ENCODE data around the gene CXCL5.

CXCL5 gene

GRCh38 chr4:74032064-74032463, 33.6 kb upstream of the CXCL5 start:
- H3K27ac ChIP-seq, result no peak overlapping the region
- no peak for TF ChIP-seq CTCF (conservative IDR thresholded peaks at IDR 0.05; ENCODE audit: low read depth)
- DNase-seq (ENCODE audit: low spot score), result no peak
- CTCF ChIA-PET, result no interaction called here
- POLR2A ChIA-PET (ENCODE audit: low non-redundant PET), result no interaction called here

DNA sequence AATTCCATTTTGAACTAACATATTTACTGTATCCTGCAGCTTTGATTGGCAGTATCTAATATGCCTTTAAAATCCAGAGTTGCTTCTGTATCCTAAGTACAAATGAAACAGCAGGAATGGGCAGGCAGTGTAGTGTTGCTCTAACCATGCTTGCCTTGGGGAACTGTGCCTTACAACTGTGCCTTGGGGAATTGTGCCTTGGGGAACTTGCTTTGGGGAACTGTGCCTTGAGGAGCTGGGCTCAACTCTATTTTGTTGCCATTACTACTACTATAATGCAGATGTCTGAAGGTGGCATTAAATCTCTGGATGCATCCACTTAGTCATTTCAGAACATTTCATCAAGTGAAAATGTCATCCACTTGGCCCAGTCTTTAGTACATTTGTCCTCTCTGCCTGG, 33.1 kb upstream of the CXCL5 start:
- no peak for DNase-seq (ENCODE audit: low spot score)
- ChIA-PET POLR2A (ENCODE audit: low non-redundant PET) (no interaction called here), CTCF (no interaction called here)
- no peak overlapping the region for H3K27ac ChIP-seq
- TF ChIP-seq CTCF (conservative IDR thresholded peaks at IDR 0.05; ENCODE audit: low read depth), result no peak

DNA sequence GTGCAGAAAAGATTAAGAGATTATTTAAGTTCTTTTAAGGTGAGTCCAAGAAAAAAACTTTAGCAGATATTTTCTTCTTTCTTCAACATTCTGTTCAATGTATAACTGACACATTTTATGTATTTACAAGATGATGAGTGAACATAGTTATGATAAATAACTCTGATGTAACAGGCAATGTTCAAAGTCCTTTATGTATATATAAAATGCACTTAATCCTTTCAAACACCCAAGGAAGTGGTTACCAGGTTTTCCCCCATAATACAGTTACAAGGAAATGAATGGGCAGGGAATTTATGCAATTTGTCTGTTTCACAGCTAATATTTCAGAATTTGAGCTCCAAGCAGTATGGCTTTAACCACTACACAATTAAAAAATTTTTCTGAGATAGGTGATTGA, 31.8 kb upstream of the CXCL5 start:
- H3K27ac ChIP-seq, result no peak overlapping the region
- DNase-seq (ENCODE audit: low spot score), result no peak
- TF ChIP-seq CTCF (conservative IDR thresholded peaks at IDR 0.05; ENCODE audit: low read depth), result no peak
- ChIA-PET CTCF (interaction anchor here (0.6 kb wide), 1 partner anchor 198 kb away, joined by 5 read pairs; no protein-coding TSS in a partner anchor), POLR2A (ENCODE audit: low non-redundant PET) (no interaction called here)

GRCh38 chr4:74028504-74028903, 30.0 kb upstream of the CXCL5 start:
- ChIA-PET POLR2A (ENCODE audit: low non-redundant PET) (no interaction called here), CTCF (interaction anchor here (0.6 to 0.7 kb wide), 2 partner anchors 9 to 747 kb away, joined by 3 read pairs; no protein-coding TSS in a partner anchor)
- TF ChIP-seq CTCF (conservative IDR thresholded peaks at IDR 0.05; ENCODE audit: low read depth), result no peak
- no peak for DNase-seq (ENCODE audit: low spot score)
- no peak overlapping the region for H3K27ac ChIP-seq

DNA sequence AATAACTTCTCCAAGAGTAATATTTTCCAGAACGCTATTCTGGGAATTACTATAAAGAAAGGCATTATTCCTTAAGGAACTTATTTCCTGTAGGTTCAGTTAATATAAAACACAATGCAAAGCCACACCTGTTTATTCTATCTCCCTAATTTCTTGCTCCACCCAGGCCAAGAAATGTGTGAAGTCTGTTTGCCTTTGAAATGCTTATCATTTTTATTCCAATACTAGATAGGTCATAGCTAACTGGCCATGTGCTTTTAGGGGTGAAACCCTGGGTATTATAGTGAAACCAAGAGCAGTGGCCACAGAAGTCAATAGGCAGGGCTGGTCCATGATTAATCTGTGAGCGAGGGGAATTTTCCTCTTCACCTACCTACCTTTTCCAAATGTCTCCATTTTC, 25.2 kb upstream of the CXCL5 start:
- DNase-seq (ENCODE audit: low spot score), result no peak
- POLR2A ChIA-PET (ENCODE audit: low non-redundant PET), result no interaction called here
- CTCF ChIA-PET, result interaction anchor here (1.0 kb wide), 1 partner anchor 79 kb away, joined by 4 read pairs; no protein-coding TSS in a partner anchor

DNA sequence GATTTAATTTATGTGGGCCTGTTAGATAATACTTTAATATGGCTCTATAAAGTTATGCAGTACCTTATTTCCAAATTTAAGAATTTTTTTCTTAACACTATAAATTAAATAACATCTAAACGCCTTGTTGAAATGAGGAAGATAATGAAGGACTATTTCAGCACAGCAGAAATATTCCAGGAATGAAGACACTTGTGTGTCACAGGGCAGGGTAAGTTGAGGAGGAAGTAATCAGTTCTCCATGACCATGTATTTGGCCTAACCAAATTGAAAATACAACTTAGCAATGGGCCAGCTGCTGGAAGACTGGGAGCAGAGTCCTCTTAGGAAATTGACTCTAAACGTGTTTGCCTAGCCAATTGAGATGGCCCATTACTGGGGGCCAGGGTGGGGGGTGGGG, 23.1 kb upstream of the CXCL5 start:
- no peak for TF ChIP-seq CTCF (conservative IDR thresholded peaks at IDR 0.05; ENCODE audit: low read depth)
- CTCF ChIA-PET, result interaction anchor here (0.7 to 1.0 kb wide), 2 partner anchors 11 to 462 kb away, joined by 3 to 4 read pairs; no protein-coding TSS in a partner anchor
- no peak for DNase-seq (ENCODE audit: low spot score)
- POLR2A ChIA-PET (ENCODE audit: low non-redundant PET), result no interaction called here
- H3K27ac ChIP-seq, result no peak overlapping the region

More for the DNA sequence above, 25.2 kb upstream of the CXCL5 start:
- TF ChIP-seq CTCF (conservative IDR thresholded peaks at IDR 0.05; ENCODE audit: low read depth), result no peak
- no peak overlapping the region for H3K27ac ChIP-seq

GRCh38 chr4:74018771-74019170, 20.3 kb upstream of the CXCL5 start:
- DNase-seq (ENCODE audit: low spot score), result no peak
- H3K27ac ChIP-seq, result no peak overlapping the region
- POLR2A ChIA-PET (ENCODE audit: low non-redundant PET), result no interaction called here
- CTCF ChIA-PET, result no interaction called here
- TF ChIP-seq CTCF (conservative IDR thresholded peaks at IDR 0.05; ENCODE audit: low read depth), result no peak
